Neural crest cell (in vitro differentiated cells): Measurements from ENCODE around the gene CSTB. TPM values are rescaled to one million over a fixed set of nuclear protein-coding genes. Genes with fewer than 3 reads are reported as not detected.
"Not testable (repeated sequence)": the region's sequence is repeated elsewhere in the genome, so short reads cannot be mapped to it uniquely, and the experiment has no call there.

Experiments used
- DNase-seq: peaks from one replicate; pipeline ENCODE4 v3.0.0; 2021; ENCODE audit warnings: low read depth, mixed read lengths, low spot score
- H3K27ac Mint-ChIP-seq: one replicate; pipeline ENCODE4 v1.8.0; 2021; ENCODE audit warnings: mild to moderate bottlenecking, mixed read lengths; ENCODE audit not compliant: unreplicated experiment
- H3K27me3 Mint-ChIP-seq: 2 replicates; pipeline ENCODE4 v1.8.0; 2021; ENCODE audit warnings: low read depth, mild to moderate bottlenecking, mixed read lengths
- H3K36me3 Mint-ChIP-seq: 2 replicates; pipeline ENCODE4 v1.8.0; 2021; ENCODE audit warnings: low read depth, mild to moderate bottlenecking, mixed read lengths
- H3K4me1 Mint-ChIP-seq: 2 replicates; pipeline ENCODE4 v1.8.0; 2021; ENCODE audit warnings: mixed read lengths
- H3K4me3 Mint-ChIP-seq: one replicate; pipeline ENCODE4 v1.8.0; 2021; ENCODE audit warnings: mild to moderate bottlenecking, mixed read lengths
- H3K9me3 Mint-ChIP-seq: 2 replicates; pipeline ENCODE4 v1.8.0; 2021; ENCODE audit warnings: mixed read lengths
- long read RNA-seq: library from polyadenylated mRNA; unstranded; transcript quantifications from one replicate; pipeline ENCODE4 v2.0.0, GENCODE V29; 2020
- total RNA-seq: library from RNA; stranded (reverse); gene quantifications from 2 replicates; pipeline ENCODE4 v1.2.1, GENCODE V29; 2021
- TF ChIP-seq, protein P1 (sequence below): fragments of 200-600 bp; sonication (generic); conservative IDR thresholded peaks from 2 replicates; pipeline ENCODE4 v1.5.0; 2021; ENCODE audit warnings: antibody characterized with exemption, mild to moderate bottlenecking

Gene CSTB, protein sequence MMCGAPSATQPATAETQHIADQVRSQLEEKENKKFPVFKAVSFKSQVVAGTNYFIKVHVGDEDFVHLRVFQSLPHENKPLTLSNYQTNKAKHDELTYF
- 37.1 and 40.9 TPM in 2 replicates for total RNA-seq
- long read RNA-seq, transcript CSTB-201 (3 exons, 2,164 nt), result major isoform, 37 of 41 reads
- long read RNA-seq, partial matches to known transcripts, result 0 of 41 reads
- long read RNA-seq, other reads (novel, unspliced or antisense), result 1 of 41 reads

DNA sequence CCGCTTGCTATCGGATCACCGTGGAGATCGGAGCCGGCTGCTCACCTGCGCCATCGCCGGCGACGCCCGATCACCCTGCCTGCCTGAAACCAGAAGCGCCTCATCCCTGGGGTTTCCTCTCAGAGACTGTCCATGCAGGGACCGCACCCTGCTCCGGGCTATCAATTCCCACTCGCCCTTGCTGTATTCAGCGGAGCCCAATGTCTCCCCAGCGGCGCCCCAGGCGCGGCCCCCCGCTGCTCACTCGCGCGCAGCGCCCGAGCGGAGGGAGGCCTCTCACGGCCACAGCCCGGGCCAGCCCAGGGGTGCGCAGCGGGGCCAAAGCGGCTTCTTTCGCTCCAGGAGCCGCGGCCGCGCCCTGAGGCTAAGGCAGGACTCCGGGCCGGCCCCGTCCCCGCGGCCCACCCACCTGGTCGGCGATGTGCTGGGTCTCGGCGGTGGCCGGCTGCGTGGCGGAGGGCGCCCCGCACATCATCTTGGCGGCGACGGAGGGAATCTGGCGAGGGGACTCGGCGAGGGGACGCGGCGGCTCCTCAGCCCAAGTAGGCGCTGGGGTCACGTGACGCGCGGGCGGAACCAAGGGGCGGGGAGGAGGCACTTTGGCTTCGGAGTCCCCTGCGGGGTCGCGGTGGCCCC is at the start of gene CSTB:
CSTB (minus strand) TSS at position 514 of the 636 bp plus-strand sequence; CDS start at position 475, 39 bp downstream.
- Mint-ChIP-seq H3K27me3 (peaks cover 2% of the 10 kb centered on the region), H3K4me3 (peak within 1 kb of the TSS; percentile 97), H3K36me3 (no peaks in the 10 kb centered on the region), H3K27ac (peak within 1 kb of the TSS; percentile 85), H3K9me3 (no peaks in the 10 kb centered on the region), H3K4me1 (peaks cover 38% of the 10 kb centered on the region)
- DNase-seq, result peak; percentile 80
- TF ChIP-seq, protein P1, sequence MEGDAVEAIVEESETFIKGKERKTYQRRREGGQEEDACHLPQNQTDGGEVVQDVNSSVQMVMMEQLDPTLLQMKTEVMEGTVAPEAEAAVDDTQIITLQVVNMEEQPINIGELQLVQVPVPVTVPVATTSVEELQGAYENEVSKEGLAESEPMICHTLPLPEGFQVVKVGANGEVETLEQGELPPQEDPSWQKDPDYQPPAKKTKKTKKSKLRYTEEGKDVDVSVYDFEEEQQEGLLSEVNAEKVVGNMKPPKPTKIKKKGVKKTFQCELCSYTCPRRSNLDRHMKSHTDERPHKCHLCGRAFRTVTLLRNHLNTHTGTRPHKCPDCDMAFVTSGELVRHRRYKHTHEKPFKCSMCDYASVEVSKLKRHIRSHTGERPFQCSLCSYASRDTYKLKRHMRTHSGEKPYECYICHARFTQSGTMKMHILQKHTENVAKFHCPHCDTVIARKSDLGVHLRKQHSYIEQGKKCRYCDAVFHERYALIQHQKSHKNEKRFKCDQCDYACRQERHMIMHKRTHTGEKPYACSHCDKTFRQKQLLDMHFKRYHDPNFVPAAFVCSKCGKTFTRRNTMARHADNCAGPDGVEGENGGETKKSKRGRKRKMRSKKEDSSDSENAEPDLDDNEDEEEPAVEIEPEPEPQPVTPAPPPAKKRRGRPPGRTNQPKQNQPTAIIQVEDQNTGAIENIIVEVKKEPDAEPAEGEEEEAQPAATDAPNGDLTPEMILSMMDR, result no peak

DNA sequence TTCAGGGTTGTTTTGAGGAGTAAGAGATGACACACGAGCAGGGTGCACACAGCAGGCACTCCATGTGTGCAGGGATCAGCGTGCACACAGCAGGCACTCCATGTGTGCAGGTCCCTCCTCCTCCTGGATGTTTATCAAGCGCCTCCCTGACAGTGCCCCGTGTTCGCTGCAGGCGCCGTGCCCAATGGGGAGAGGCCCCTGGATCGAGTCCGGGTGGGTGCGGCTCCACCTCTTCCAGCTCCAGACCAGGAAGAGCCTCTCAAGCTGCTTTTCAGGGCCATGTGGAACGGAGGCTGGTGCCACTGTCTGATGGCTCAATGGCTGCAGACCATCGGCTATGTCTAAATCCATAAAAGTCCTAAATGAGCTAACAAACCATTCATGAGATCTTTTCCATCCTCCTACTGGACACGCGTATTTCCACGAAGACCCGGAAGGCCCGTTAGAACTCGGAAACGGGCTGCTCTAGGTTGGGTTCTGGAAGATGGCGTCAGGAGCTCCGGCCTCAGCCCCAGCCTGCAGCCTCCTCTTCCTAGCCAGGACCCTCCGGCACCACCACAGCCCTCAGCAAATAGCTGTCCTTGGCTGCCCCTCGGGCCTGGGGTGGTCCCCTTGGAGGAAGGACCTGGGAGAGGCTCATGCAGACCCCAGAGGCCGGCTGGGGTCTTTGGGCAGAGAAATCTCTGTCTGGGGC is 49.3 kb upstream of the CSTB start:
- Mint-ChIP-seq H3K4me3 (no peak overlapping the region), H3K9me3 (no peaks in the 10 kb centered on the region)

DNA sequence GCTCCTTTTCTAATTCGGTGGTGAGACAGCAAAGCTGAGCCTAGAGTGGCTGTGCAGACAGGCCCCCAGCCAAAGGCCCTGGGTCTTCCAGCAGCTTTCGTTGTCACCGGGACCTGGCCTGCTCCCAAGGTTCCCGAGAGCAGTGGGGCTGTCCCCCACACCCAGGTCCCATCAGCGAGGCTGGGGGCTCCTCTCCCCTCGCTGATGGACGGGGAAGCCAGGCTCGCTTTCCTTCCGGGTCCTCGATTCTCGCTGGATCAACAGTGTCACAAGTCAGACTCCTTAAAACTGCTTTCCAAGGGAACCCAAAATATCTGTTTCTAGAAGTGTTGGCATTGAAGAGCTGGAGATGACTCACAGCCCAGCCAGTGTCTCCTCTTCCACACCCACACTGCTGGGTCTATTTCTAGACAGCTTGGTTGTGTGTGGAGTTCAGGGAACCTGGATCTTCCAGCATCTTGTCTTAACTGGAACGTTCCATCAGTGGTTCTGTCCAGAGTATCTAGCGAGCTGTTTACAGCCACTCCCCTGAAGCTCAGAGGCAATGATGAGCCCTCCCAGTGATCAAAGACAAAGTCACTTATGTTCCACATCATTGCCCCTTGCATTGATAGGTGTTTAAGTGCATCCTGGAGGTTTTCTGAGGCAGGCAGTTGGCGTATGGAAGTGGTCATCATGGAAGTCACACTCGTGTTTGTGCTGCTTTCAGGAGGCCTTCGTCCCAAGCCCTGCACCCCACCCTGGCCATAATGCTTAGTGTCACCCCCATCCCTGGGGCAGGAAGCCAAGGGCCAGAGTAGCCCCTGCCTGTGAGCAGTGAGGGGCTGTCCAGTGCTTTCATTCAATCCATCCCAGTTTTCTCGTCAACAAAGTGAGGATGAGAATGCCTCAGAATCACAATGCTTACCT is 48.5 kb upstream of the CSTB start:
- Mint-ChIP-seq H3K27me3 (no peaks in the 10 kb centered on the region), H3K27ac (no peak overlapping the region), H3K4me1 (no peaks in the 10 kb centered on the region), H3K9me3 (no peaks in the 10 kb centered on the region), H3K4me3 (no peak overlapping the region), H3K36me3 (no peaks in the 10 kb centered on the region)
- TF ChIP-seq, protein P1, result no peak
- no peak for DNase-seq

More for the DNA sequence above, 49.3 kb upstream of the CSTB start:
- no peak for DNase-seq
- Mint-ChIP-seq H3K27me3 (no peaks in the 10 kb centered on the region), H3K27ac (no peak overlapping the region), H3K36me3 (no peaks in the 10 kb centered on the region), H3K4me1 (no peaks in the 10 kb centered on the region)
- TF ChIP-seq, protein P1, result no peak

DNA sequence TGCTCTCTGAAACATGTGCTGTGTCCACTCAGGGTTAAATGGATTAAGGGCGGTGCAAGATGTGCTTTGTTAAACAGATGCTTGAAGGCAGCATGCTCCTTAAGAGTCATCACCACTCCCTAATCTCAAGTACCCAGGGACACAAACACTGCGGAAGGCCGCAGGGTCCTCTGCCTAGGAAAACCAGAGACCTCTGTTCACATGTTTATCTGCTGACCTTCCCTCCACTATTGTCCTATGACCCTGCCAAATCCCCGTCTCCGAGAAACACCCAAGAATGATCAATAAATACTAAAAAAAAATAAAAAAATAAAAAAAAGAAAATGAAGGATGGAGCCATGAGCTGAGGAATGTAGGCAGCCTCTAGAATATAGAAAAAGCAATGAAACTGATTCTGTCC is 46.6 kb upstream of the CSTB start:
- H3K36me3 Mint-ChIP-seq, H3K4me3 Mint-ChIP-seq, H3K27ac Mint-ChIP-seq, DNase-seq, H3K9me3 Mint-ChIP-seq, H3K27me3 Mint-ChIP-seq, H3K4me1 Mint-ChIP-seq: not testable (repeated sequence)

DNA sequence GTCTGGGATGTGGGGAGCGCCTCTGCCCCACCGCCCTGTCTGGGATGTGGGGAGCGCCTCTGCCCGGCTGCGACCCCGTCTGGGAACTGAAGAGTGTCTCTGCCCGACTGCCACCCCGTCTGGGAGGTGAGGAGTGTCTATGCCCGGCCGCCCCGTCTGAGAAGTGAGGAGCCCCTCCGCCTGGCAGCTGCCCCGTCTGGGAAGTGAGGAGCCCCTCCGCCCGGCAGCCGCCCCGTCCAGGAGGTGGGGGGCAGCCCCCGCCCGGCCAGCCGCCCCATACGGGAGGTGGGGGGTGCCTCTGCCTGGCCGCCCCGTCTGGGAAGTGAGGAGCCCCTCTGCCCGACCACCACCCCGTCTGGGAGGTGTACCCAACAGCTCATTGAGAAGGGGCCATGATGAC is 46.1 kb upstream of the CSTB start:
- not testable (repeated sequence) for H3K27me3 Mint-ChIP-seq, H3K4me3 Mint-ChIP-seq, H3K27ac Mint-ChIP-seq, H3K4me1 Mint-ChIP-seq, H3K9me3 Mint-ChIP-seq, H3K36me3 Mint-ChIP-seq, DNase-seq

DNA sequence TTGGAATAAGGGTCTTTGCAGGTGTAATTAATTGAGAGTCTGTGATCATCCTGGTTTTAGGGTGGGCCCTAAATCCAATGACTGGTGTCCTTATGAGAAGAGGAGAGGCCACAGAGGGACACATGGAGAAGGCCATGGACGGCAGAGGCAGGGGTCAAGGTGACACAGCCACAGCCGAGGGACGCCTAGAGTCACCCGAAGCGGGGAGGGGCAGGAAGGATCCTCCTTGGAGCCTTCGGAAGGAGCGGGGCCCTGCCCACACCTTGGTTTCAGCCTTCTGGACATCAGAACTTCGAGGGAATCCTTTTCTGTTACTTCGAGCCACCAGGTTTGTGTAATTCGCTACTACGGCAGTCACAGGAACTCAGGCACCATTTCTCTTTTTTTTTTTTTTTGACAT is 44.4 kb upstream of the CSTB start:
- peak overlapping the region; percentile 75 for H3K27ac Mint-ChIP-seq
- no peak for DNase-seq
- no peak overlapping the region for H3K4me3 Mint-ChIP-seq
- no peaks in the 10 kb centered on the region for H3K36me3 Mint-ChIP-seq
- H3K4me1 Mint-ChIP-seq, result peaks cover 8% of the 10 kb centered on the region
- no peaks in the 10 kb centered on the region for H3K9me3 Mint-ChIP-seq
- H3K27me3 Mint-ChIP-seq, result no peaks in the 10 kb centered on the region
- TF ChIP-seq, protein P1, result no peak
